Right renal cortex interstitium (tissue), 3 donors: Measurements from ENCODE around the gene SIRT7. TPM values are rescaled to one million over a fixed set of nuclear protein-coding genes. Genes with fewer than 3 reads are reported as not detected.

Experiments used
- DNase-seq, 3 donors: peaks; one replicate each; pipeline ENCODE4 v3.0.0-alpha.2; 2013; ENCODE audit warnings: low read depth in 3 of 3, low spot score in 2 of 3
- polyA plus RNA-seq, 3 donors: library from polyadenylated mRNA; unstranded; fragments of 120-200 nt; gene quantifications; one replicate each; pipeline ENCODE4 v1.2.1, GENCODE V29; 2013; ENCODE audit not compliant: insufficient read length in 3 of 3

The SIRT7 gene
- polyA plus RNA-seq, 3 donors: 8.6 to 10.3 (median 10.0) TPM

DNA sequence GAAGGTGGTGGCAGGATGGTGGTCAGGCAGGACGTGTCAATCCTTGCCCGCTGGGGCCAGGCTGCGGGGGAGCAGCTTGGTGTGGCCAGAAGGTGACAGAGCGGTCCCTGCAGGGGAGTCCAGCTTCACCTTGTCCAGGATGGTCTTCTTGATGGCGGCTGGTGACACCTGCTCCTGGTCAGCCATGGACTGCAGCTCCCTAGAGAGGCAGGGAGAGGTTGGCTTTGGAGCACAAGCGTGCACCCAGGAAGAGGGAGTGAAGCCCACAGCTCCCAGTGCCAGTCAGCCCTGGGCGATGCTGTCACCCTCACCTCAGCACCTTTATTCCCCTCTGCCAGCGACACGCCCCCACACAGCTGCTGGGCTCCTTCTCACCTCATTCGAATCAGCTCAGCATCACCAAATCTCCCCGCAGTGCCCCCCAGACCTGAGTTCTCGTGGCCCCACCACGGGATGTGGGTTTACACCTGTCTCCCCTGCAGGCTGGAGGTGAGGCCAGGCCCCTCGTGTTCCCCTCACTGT, 15.3 kb upstream of the SIRT7 start:
- no peak for DNase-seq

- no peak for DNase-seq
These were observed 14.5 kb upstream of the SIRT7 start for GRCh38 chr17:81932333-81932983.

- no peak for DNase-seq
These were observed 13.8 kb upstream of the SIRT7 start for GRCh38 chr17:81931557-81932332.

GRCh38 chr17:81931189-81931556, 13.2 kb upstream of the SIRT7 start:
- no peak for DNase-seq

GRCh38 chr17:81930142-81931125, 12.5 kb upstream of the SIRT7 start:
- DNase-seq: no peak

DNA sequence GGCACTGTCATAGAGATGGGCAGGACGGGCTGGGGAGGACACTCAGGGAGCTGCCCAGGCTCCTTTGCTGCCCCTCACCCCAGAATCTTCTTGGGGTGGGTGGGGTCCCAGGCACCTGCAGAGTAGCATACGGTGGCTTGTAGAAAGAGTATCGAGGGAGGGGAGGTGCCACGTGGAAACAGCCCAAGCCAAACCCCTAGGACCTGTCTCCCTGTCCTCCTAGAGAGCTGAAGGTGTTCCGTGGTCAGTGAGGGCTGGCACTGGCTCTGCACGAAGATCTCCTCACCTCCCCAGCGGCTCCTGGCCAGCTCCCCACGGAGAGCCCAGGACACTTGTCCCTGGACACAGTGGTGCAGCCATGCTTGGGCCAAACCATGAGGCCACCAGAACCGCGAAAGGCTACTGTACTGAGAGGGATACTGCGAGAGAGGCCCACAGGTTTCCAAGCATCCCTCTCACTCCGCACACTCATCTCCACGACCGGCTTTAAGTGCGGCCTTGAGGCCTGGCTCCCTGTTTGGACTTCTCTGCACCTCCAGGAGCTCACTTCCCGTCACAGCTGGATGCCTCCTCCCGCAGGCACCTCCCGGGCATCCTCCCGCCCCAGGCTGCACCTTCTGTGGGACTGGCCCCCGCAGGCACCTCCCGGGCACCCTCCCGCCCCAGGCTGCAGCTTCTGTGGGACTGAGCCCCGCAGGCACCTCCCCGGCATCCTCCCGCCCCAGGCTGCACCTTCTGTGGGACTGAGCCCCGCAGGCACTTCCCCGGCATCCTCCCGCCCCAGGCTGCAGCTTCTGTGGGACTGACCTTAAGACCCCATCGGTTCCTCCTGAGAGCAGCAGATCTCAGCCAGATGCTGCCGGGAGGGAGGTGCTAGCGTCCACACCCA, 11.5 kb upstream of the SIRT7 start:
- DNase-seq: no peak

DNA sequence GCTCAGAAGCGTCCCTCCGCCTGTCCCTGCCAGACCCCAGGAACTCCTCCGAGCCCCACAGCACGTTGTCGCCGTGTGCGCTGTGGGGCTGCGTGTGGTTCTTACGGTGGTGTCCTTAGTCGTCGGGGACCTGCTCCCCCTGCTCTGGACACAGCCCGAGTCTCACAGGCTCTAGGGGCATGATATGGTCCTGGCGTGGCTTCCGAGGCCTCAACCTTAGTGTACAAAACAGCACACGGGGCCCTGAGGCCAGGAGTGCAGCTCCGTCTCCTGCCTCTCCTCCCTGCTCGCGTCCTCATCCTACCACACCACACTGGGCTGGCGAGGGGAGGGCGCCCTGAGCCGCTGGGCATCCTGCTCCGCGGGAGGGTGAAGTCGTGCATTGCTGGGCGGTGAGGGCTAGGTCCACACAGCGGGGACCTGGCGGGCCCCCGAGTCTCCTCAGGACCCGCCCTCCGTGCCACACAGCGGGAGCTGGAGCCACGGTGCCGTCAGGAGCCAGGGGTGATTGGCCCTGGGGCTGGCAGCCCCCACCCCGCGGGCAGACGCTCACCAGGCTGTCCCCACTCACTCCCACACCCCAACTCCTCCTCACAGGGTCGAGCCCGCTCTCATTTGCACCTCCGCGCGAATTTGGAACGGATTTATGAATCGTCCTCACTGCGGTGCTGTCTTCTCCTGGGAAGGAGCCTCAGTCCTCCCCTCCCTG, 10.7 kb upstream of the SIRT7 start:
- DNase-seq: no peak

DNA sequence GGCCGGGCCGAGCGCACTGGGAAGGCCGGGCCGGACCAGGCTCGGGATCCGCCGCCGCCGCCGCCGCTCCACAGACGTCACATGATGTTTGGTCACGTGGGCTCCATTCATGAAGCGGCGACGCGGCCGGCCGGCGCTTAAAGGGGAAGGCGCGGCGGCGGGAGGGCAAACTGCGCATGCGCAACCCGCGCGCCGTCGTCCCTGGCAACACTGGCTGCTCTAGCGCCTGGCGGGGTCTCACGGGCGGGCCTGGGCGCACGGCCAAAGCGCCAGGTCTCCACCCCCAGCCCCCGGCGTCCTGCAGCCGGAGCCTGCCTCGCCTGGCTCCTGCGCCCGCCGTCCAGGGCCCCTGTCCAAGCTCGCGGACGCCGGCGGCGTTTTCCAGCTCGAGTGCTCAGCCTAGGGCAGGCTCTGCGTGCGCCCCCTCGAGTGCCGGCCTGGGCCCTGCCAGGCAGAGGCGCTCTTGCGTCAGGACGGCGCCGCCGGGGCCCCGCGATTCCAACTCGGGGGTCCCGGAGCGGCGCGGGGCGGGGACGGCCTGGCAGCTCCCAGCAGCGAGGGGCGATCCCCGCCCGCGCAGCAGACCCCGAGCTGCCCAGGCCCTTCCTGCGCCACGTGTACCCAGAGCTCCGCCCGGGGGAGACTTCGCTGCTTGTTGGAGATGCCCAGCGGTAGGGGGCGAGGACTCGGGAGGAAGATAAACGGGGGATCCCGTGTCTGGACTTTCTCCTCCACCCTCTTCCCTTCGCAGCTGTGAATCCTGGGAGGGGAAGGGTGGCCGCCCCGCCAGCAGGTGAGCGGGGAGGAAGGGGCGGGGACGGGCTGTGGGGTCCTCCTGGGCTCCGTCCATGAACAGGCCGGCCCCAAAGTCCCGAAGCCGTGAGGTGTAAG, 9.9 kb upstream of the SIRT7 start, which contains the start of gene MAFG:
MAFG (minus strand) TSS at position 83 of the 891 bp plus-strand sequence. CDS start 4,550 bp downstream, outside the sequence.
- DNase-seq: peak; percentile 75 to 90 (median 89)

GRCh38 chr17:81927152-81927652, 9.2 kb upstream of the SIRT7 start:
- no peak for DNase-seq

DNA sequence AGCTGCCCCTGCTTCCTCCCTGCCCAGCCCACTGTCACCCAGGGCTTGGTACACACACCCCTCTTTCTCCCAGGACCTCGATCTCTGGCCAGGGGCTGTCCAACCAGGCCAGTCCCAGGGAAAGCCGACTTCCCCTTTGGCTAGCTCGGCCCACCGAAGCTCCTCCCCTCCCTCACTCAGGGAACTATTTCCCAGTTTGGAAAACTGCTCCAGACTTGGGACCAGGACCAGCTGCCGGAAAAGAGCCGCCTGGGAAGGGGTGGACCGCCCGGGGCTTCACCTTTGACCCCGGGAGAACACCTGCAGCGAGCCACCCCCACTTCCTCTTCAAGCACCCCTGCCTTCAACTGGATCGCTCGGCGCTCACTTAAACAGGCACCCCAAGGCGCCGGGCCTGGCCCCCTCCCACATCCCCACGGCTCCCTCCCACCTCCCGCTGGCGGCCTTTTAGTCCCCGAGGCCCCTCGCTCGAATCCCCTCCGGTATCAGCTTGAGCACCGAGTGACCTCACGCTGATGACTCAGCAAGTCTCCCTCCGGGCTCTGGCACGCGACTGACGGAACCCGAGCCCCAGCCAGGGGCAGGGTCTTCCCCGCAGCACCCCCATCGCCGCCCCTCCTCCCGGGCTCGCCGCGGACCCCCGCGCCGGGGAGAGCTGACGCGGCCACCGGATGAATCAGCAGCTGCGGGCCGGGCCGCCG, 8.6 kb upstream of the SIRT7 start:
- DNase-seq: no peak

- no peak for DNase-seq
These were observed 8.0 kb upstream of the SIRT7 start for GRCh38 chr17:81925860-81926450.

GRCh38 chr17:81924557-81925532, 6.9 kb upstream of the SIRT7 start:
- DNase-seq: no peak

DNA sequence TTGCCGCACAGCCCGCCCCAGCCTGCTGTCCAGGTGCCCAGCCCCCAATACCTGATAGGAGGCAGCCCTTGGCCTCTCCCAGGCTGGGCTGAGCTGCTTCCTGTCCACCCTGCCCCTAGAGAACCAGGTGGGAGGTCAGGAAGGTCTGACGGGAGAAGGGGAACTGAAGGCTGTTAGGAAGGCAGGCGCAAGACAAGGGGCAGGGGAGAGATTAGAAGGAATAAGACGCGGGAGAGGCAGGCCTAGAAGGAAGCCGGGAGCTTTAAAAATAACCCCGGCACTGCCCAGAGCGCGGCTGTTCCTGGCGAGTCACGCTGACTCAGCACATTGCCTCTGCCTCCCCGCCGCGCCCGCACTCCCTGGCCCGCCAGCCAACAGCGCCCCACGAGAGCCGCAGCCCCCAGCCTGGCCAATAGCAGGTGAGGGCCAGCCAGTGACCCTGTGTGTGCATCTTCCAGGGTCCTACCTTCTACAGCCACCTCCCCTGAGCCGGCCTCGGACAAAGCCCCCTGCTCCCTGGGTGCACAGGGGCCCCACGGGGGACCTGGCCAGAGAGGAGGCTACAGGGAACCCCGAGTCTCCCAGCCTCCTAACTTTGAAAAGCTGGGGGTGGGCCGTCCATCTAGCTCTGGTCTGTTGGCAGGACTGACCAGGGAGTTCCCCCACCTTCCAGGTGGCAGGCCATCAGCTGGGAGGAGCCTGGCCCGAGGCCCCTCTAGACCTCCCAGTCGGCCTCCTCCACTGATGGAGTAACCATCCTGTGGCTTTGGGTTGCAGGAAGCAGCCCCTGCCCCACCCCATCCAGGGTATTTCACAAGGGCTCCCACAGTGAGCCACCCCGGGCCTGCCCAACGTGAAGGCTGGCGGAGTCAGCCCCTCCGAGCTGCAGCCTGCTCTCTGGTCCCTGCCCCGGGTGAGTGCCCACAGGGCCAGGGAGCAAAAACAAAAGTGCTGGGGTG, 5.6 kb upstream of the SIRT7 start:
- DNase-seq: no peak

- no peak for DNase-seq
These were observed 4.8 kb upstream of the SIRT7 start for GRCh38 chr17:81922566-81923301.
